HepG2 (cell line): ENCODE results near the gene PCNA. TPM values are rescaled to one million over a fixed set of nuclear protein-coding genes. Genes with fewer than 3 reads are reported as not detected.

Source experiments
- ATF7-NPFF ChIP-seq: sonication (generic); formaldehyde crosslinking; IDR thresholded peaks from 2 replicates; pipeline ENCODE4 v1.8.1; 2023; ENCODE audit warnings: mild to moderate bottlenecking, low read depth, missing genetic modification reagents, moderate library complexity
- CHCHD3 ChIP-seq: sonication (generic); formaldehyde crosslinking; IDR thresholded peaks from 2 replicates; pipeline ENCODE4 v1.8.0; 2022; ENCODE audit warnings: mild to moderate bottlenecking, missing genetic modification reagents, moderate library complexity
- CREB3 ChIP-seq: sonication (generic); formaldehyde crosslinking; IDR thresholded peaks from 2 replicates; pipeline ENCODE4 v1.5.0; 2020; ENCODE audit warnings: missing genetic modification reagents
- FOXP1 ChIP-seq, 2 experiments: fragments of 450-650 bp in 1 of 2; IDR thresholded peaks; 2 replicates each; pipeline ENCODE4 v1.6.1; 2017 to 2018; ENCODE audit warnings: antibody characterized with exemption in 1 of 2
- HOXD1 ChIP-seq: sonication (generic); formaldehyde crosslinking; IDR thresholded peaks from 2 replicates; pipeline ENCODE4 v1.5.0; 2020; ENCODE audit warnings: missing genetic modification reagents
- MTA3 ChIP-seq: sonication (generic); formaldehyde crosslinking; IDR thresholded peaks from 2 replicates; pipeline ENCODE4 v1.4.0; 2020; ENCODE audit warnings: missing genetic modification reagents
- MTERF4 ChIP-seq: sonication (generic); formaldehyde crosslinking; IDR thresholded peaks from 2 replicates; pipeline ENCODE4 v1.8.0; 2023; ENCODE audit warnings: mild to moderate bottlenecking, missing genetic modification reagents
- NRL ChIP-seq: sonication (generic); formaldehyde crosslinking; IDR thresholded peaks from 2 replicates; pipeline ENCODE4 v1.5.0; 2020; ENCODE audit warnings: missing genetic modification reagents, mild to moderate bottlenecking, moderate library complexity, borderline replicate concordance
- POLR2G ChIP-seq: fragments of 200-400 bp; formaldehyde crosslinking; IDR thresholded peaks from 2 replicates; pipeline ENCODE4 v1.6.1; 2018; ENCODE audit warnings: mild to moderate bottlenecking, low read depth, low read length, moderate library complexity
- SATB2 ChIP-seq: sonication (generic); formaldehyde crosslinking; IDR thresholded peaks from 2 replicates; pipeline ENCODE4 v1.5.0; 2020; ENCODE audit warnings: missing genetic modification reagents
- ZBTB49 ChIP-seq: sonication (generic); formaldehyde crosslinking; IDR thresholded peaks from 2 replicates; pipeline ENCODE4 v1.4.0; 2020; ENCODE audit warnings: missing genetic modification reagents, borderline replicate concordance
- ZNF12 ChIP-seq: sonication (generic); formaldehyde crosslinking; IDR thresholded peaks from 2 replicates; pipeline ENCODE4 v1.5.0; 2020; ENCODE audit warnings: missing genetic modification reagents
- ZNF124 ChIP-seq: sonication (generic); formaldehyde crosslinking; IDR thresholded peaks from 2 replicates; pipeline ENCODE4 v1.4.0; 2020; ENCODE audit warnings: missing genetic modification reagents
- ZNF207 ChIP-seq: fragments of 450-650 bp; IDR thresholded peaks from 2 replicates; pipeline ENCODE4 v1.6.1; 2016; ENCODE audit warnings: antibody characterized with exemption, borderline replicate concordance
- ZNF331 ChIP-seq: sonication (generic); formaldehyde crosslinking; IDR thresholded peaks from 2 replicates; pipeline ENCODE4 v1.4.0; 2020; ENCODE audit warnings: missing genetic modification reagents
- ZNF33A ChIP-seq: sonication (generic); formaldehyde crosslinking; IDR thresholded peaks from 2 replicates; pipeline ENCODE4 v1.5.1; 2020; ENCODE audit warnings: missing genetic modification reagents, mild to moderate bottlenecking, moderate library complexity, borderline replicate concordance
- ZNF569 ChIP-seq: sonication (generic); formaldehyde crosslinking; IDR thresholded peaks from 2 replicates; pipeline ENCODE4 v1.5.0; 2020; ENCODE audit warnings: mild to moderate bottlenecking, missing genetic modification reagents, moderate library complexity, borderline replicate concordance
- ZNF83 ChIP-seq: sonication (generic); formaldehyde crosslinking; IDR thresholded peaks from 2 replicates; pipeline ENCODE4 v1.4.0; 2020; ENCODE audit warnings: missing genetic modification reagents, mild to moderate bottlenecking, borderline replicate concordance
- ZNF891 ChIP-seq: sonication (generic); formaldehyde crosslinking; IDR thresholded peaks from 2 replicates; pipeline ENCODE4 v1.5.0; 2020; ENCODE audit warnings: mild to moderate bottlenecking, missing genetic modification reagents
- polyA plus RNA-seq, 8 experiments: library from polyadenylated mRNA; depleted of rRNA in 3 of 8; stranded (reverse) in 7 of 8; unstranded in 1 of 8; fragments of >200 nt; fragmentation: Illumina TruSeq in 4 of 8; extraction: Trizol in 4 of 8; gene quantifications; 2 replicates each; pipeline versions ENCODE4 v1.2.1 to v1.2.3, GENCODE V29; 2011 to 2016; ENCODE audit warnings: low read depth in 4 of 8, missing spikeins in 1 of 8, mixed read lengths in 1 of 8; ENCODE audit not compliant: insufficient read depth in 1 of 8
- total RNA-seq, 5 experiments: library from RNA; depleted of rRNA; stranded (reverse); fragments of >200 nt; fragmentation: Illumina TruSeq; extraction: Trizol; gene quantifications; 2 replicates each; pipeline ENCODE4 v1.2.3, GENCODE V29; 2016; ENCODE audit warnings: low read depth in 1 of 5
- TF ChIP-seq, protein P1 (sequence below): sonication (generic); formaldehyde crosslinking; IDR thresholded peaks from 2 replicates; pipeline ENCODE4 v1.5.1; 2020; ENCODE audit warnings: missing genetic modification reagents, mild to moderate bottlenecking, borderline replicate concordance
- TF ChIP-seq, protein P2 (sequence below): sonication (generic); formaldehyde crosslinking; conservative IDR thresholded peaks from 2 replicates; pipeline ENCODE4 v1.4.0; 2020; ENCODE audit warnings: missing genetic modification reagents

PCNA gene
- total and polyA plus RNA-seq, 2 of the 13 experiments (the other 11 are each of a cell fraction or from before 2014, with no cell fraction given) = 229 to 655 TPM

- no peak for TF ChIP-seq ATF7-NPFF (CRISPR knock-in tag)
- TF ChIP-seq CHCHD3 = no peak
- TF ChIP-seq ZNF569 (CRISPR knock-in tag) = no peak
- TF ChIP-seq ZNF124 = peak; percentile 51; the same call in 1 of the 2 replicates
- no peak for TF ChIP-seq SATB2 (CRISPR knock-in tag)
- TF ChIP-seq NRL (CRISPR knock-in tag) = no peak
- no peak; the same call in 1 of the 2 replicates for TF ChIP-seq ZNF891 (CRISPR knock-in tag)
- TF ChIP-seq, protein P1, sequence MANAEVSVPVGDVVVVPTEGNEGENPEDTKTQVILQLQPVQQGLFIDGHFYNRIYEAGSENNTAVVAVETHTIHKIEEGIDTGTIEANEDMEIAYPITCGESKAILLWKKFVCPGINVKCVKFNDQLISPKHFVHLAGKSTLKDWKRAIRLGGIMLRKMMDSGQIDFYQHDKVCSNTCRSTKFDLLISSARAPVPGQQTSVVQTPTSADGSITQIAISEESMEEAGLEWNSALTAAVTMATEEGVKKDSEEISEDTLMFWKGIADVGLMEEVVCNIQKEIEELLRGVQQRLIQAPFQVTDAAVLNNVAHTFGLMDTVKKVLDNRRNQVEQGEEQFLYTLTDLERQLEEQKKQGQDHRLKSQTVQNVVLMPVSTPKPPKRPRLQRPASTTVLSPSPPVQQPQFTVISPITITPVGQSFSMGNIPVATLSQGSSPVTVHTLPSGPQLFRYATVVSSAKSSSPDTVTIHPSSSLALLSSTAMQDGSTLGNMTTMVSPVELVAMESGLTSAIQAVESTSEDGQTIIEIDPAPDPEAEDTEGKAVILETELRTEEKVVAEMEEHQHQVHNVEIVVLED (CRISPR knock-in tag) = no peak; the same call in 1 of the 2 replicates
- no peak for TF ChIP-seq ZNF83 (CRISPR knock-in tag)
- no peak for TF ChIP-seq ZNF207
- TF ChIP-seq CREB3 (CRISPR knock-in tag) = no peak
- TF ChIP-seq MTERF4 = no peak; the same call in 1 of the 2 replicates
- TF ChIP-seq ZBTB49 (CRISPR knock-in tag) = no peak
- TF ChIP-seq ZNF33A = no peak
- TF ChIP-seq HOXD1 (CRISPR knock-in tag) = no peak
- no peak for TF ChIP-seq MTA3
- no peak for TF ChIP-seq FOXP1 (IDR thresholded peaks at IDR 0.05)
- TF ChIP-seq FOXP1 (CRISPR knock-in tag; IDR thresholded peaks at IDR 0.05) = no peak
- no peak for TF ChIP-seq ZNF12 (CRISPR knock-in tag)
- peak; percentile 65 for TF ChIP-seq ZNF331
- TF ChIP-seq POLR2G = no peak
- TF ChIP-seq, protein P2, sequence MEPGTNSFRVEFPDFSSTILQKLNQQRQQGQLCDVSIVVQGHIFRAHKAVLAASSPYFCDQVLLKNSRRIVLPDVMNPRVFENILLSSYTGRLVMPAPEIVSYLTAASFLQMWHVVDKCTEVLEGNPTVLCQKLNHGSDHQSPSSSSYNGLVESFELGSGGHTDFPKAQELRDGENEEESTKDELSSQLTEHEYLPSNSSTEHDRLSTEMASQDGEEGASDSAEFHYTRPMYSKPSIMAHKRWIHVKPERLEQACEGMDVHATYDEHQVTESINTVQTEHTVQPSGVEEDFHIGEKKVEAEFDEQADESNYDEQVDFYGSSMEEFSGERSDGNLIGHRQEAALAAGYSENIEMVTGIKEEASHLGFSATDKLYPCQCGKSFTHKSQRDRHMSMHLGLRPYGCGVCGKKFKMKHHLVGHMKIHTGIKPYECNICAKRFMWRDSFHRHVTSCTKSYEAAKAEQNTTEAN (CRISPR knock-in tag) = no peak
Observed at GRCh38 chr20:5072756-5073659, 46.8 kb downstream of the PCNA start (continued).
